OCI-LY1 (cell line): ENCODE measurements around the gene SALL4.

Source experiments
- H2AFZ ChIP-seq: fragments of 200-600 bp; sonication (generic), shearing (Covaris generic); 2 replicates; pipeline ENCODE4 v1.6.0; 2014; ENCODE audit warnings: antibody characterized with exemption, mild to moderate bottlenecking, low read length
- H3F3A ChIP-seq: fragments of 200-600 bp; sonication (generic), shearing (Covaris generic); 2 replicates; pipeline ENCODE4 v1.6.0; 2014; ENCODE audit warnings: mild to moderate bottlenecking, antibody characterized with exemption, low read length, moderate library complexity; ENCODE audit not compliant: insufficient read depth
- H3K27ac ChIP-seq: fragments of 200-600 bp; sonication (generic); 2 replicates; pipeline ENCODE4 v1.5.1; 2014; ENCODE audit warnings: low read length, mixed run types, mild to moderate bottlenecking, low read depth; ENCODE audit not compliant: poor library complexity, severe bottlenecking
- H3K27me3 ChIP-seq: fragments of 200-600 bp; sonication (generic); 2 replicates; pipeline ENCODE4 v1.6.0; 2014; ENCODE audit warnings: antibody characterized with exemption, mild to moderate bottlenecking, low read length, moderate library complexity; ENCODE audit not compliant: insufficient read depth
- H3K36me3 ChIP-seq: fragments of 200-600 bp; sonication (generic); 2 replicates; pipeline ENCODE4 v1.6.1; 2014; ENCODE audit warnings: mild to moderate bottlenecking, antibody characterized with exemption, low read length, moderate library complexity, mixed read lengths; ENCODE audit not compliant: insufficient read depth
- H3K4me1 ChIP-seq: fragments of 200-600 bp; sonication (generic); 2 replicates; pipeline ENCODE4 v1.5.1; 2014; ENCODE audit warnings: mild to moderate bottlenecking, low read length, moderate library complexity; ENCODE audit not compliant: insufficient read depth, severe bottlenecking
- H3K4me2 ChIP-seq: fragments of 200-600 bp; sonication (generic), shearing (Covaris generic); 2 replicates; pipeline ENCODE4 v1.6.1; 2014; ENCODE audit warnings: low read length
- H3K4me3 ChIP-seq: fragments of 200-600 bp; sonication (generic); 2 replicates; pipeline ENCODE4 v1.5.1; 2014; ENCODE audit warnings: low read length, low read depth, mild to moderate bottlenecking, mixed read lengths; ENCODE audit not compliant: poor library complexity, severe bottlenecking
- H3K79me2 ChIP-seq: fragments of 200-600 bp; shearing (Covaris generic); 2 replicates; pipeline ENCODE4 v1.6.1; 2016; ENCODE audit warnings: mixed run types, low read length, mixed read lengths; ENCODE audit not compliant: insufficient read depth
- H3K9ac ChIP-seq: fragments of 200-600 bp; sonication (generic), shearing (Covaris generic); 2 replicates; pipeline ENCODE4 v1.6.1; 2014; ENCODE audit warnings: mild to moderate bottlenecking, low read length, mixed read lengths
- H3K9me2 ChIP-seq: fragments of 200-600 bp; sonication (generic), shearing (Covaris generic); 2 replicates; pipeline ENCODE4 v1.6.1; 2014; ENCODE audit warnings: low read depth, mild to moderate bottlenecking, low read length, mixed read lengths
- H3K9me3 ChIP-seq: fragments of 200-600 bp; shearing (Covaris generic); 2 replicates; pipeline ENCODE4 v1.6.1; 2014; ENCODE audit warnings: low read length, mixed read lengths
- H4K20me1 ChIP-seq: fragments of 200-600 bp; sonication (generic), shearing (Covaris generic); 2 replicates; pipeline ENCODE4 v1.6.0; 2016; ENCODE audit warnings: mild to moderate bottlenecking, low read length; ENCODE audit not compliant: insufficient read depth
- EZH2 ChIP-seq: fragments of 200-600 bp; sonication (generic), shearing (Covaris generic); IDR thresholded peaks from 2 replicates; pipeline ENCODE4 v1.8.0; 2017; ENCODE audit warnings: borderline replicate concordance, mixed run types, mild to moderate bottlenecking, antibody characterized with exemption, low read length, moderate library complexity, mixed read lengths
- TF ChIP-seq, protein P1 (sequence below): fragments of 200-600 bp; sonication (generic), shearing (Covaris generic); IDR thresholded peaks from 2 replicates; pipeline ENCODE4 v1.5.1; 2017; ENCODE audit warnings: mild to moderate bottlenecking, antibody characterized with exemption, low read length, moderate library complexity, mixed read lengths

The SALL4 gene

DNA sequence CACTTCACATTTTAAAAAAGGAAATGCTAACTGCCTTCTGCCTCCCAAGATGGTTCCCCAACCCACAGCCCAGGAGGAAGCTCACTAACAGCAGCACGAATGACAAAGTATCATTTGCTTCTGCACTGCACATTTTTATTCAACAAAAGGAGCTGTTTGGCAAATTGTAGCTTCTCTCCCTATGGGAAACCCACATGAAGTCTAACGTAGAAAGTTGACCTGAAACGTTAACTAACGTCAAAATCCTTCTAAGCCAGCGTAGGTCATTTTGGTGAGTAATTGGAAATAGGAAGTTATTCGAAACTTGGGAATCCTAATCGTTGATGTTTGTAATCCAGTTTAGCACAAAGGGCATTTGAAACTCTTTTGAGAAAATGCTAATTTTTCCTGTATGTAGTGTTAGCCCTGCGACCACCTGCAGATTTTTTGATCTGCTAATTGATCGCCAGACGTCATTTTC lies 2.9 kb downstream of the SALL4 start:
- no peaks in the 10 kb centered on the region for H3K4me1 ChIP-seq
- no peaks in the 10 kb centered on the region for H4K20me1 ChIP-seq
- H3K9ac ChIP-seq = no peak overlapping the region
- no peak overlapping the region for H3K4me2 ChIP-seq
- H3K9me3 ChIP-seq = no peaks in the 10 kb centered on the region
- no peaks in the 10 kb centered on the region for H3K27me3 ChIP-seq
- no peaks in the 10 kb centered on the region for H3K9me2 ChIP-seq
- H3K36me3 ChIP-seq = no peaks in the 10 kb centered on the region
- H3K4me3 ChIP-seq = no peak overlapping the region
- H3K79me2 ChIP-seq = no peaks in the 10 kb centered on the region
- no peaks in the 10 kb centered on the region for H3F3A ChIP-seq
- H2AFZ ChIP-seq = no peak overlapping the region
- TF ChIP-seq EZH2 = no peak
- TF ChIP-seq, protein P1, sequence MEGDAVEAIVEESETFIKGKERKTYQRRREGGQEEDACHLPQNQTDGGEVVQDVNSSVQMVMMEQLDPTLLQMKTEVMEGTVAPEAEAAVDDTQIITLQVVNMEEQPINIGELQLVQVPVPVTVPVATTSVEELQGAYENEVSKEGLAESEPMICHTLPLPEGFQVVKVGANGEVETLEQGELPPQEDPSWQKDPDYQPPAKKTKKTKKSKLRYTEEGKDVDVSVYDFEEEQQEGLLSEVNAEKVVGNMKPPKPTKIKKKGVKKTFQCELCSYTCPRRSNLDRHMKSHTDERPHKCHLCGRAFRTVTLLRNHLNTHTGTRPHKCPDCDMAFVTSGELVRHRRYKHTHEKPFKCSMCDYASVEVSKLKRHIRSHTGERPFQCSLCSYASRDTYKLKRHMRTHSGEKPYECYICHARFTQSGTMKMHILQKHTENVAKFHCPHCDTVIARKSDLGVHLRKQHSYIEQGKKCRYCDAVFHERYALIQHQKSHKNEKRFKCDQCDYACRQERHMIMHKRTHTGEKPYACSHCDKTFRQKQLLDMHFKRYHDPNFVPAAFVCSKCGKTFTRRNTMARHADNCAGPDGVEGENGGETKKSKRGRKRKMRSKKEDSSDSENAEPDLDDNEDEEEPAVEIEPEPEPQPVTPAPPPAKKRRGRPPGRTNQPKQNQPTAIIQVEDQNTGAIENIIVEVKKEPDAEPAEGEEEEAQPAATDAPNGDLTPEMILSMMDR = no peak
- no peak overlapping the region for H3K27ac ChIP-seq

DNA sequence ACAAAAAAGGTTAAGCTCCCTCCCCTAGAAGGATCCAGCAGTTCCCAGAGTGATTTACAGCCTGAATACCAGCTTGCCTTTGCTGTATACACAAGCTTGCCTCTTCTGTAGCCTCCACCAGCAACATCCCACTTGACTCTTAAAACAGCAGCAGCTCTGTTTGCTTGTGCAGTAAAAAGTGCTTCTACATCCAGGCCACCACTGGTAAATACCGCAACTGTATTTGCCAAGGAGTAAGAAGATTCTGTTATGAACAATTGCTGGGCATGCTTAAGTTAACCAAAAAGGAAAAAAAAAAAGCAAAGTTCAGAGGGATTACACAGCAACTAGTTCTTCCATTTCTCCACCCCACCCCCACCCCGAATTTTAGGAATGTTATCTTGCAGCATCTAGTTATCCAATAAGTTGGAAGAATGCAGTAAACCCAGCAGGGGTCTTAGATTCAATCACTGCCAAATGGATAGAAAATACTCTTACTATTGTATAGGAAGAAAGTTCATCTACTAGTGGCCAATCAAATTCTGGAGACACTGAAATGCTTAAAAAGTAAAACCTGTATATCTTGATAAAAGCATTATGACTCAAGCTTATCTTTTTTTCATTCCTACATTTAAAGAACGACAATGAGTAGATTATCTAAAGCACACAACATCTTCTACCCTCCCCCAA lies 4.8 kb downstream of the SALL4 start:
- no peak for TF ChIP-seq EZH2
- TF ChIP-seq, protein P1 = no peak
- no peaks in the 10 kb centered on the region for H3K4me1 ChIP-seq
- no peaks in the 10 kb centered on the region for H3K36me3 ChIP-seq
- H3K9ac ChIP-seq = no peak overlapping the region
- H3K9me3 ChIP-seq = no peaks in the 10 kb centered on the region
- H3K9me2 ChIP-seq = no peaks in the 10 kb centered on the region
- no peak overlapping the region for H2AFZ ChIP-seq
- H4K20me1 ChIP-seq = no peaks in the 10 kb centered on the region
- no peak overlapping the region for H3K4me3 ChIP-seq
- H3F3A ChIP-seq = no peaks in the 10 kb centered on the region
- H3K27ac ChIP-seq = no peak overlapping the region
- H3K27me3 ChIP-seq = no peaks in the 10 kb centered on the region
- no peak overlapping the region for H3K4me2 ChIP-seq
- no peaks in the 10 kb centered on the region for H3K79me2 ChIP-seq

DNA sequence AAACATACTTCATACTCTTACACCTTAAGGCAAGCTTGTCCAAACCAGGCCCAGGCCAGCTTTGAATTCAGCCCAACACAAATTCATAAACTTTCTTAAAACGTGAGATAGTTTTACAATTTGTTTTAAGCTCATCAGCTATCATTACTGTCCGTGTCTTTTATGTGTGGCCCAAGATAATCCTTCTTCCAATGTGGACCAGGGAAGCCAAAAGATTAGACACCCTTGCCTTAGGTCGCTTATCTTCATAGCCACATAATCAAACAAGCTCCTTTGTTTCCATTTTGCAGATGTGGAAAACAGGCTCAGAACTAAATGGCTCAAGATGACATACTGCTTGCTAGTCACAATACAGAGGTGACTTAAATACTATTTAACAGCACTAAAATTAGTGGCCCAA lies 6.0 kb downstream of the SALL4 start:
- no peak for TF ChIP-seq EZH2
- TF ChIP-seq, protein P1 = no peak
- Histone ChIP-seq H3K27me3 (no peaks in the 10 kb centered on the region), H2AFZ (no peak overlapping the region), H3K36me3 (no peaks in the 10 kb centered on the region), H3K4me1 (no peaks in the 10 kb centered on the region), H3K4me3 (no peak overlapping the region), H3K4me2 (no peak overlapping the region), H3K79me2 (no peaks in the 10 kb centered on the region), H3K9ac (no peak overlapping the region), H3K9me3 (no peaks in the 10 kb centered on the region), H3K9me2 (no peaks in the 10 kb centered on the region), H3F3A (no peaks in the 10 kb centered on the region), H3K27ac (no peak overlapping the region), H4K20me1 (no peaks in the 10 kb centered on the region)
